GM12891 (cell line): ENCODE data around the gene PPM1M.

Experiments used
- POLR2A ChIP-seq: IDR thresholded peaks from 2 replicates; pipeline ENCODE4 v1.6.1; 2011; ENCODE audit warnings: low read depth, low read length, control low read depth
- POLR2AphosphoS5 ChIP-seq: IDR thresholded peaks from 2 replicates; pipeline ENCODE4 v1.6.1; 2011; ENCODE audit warnings: low read depth, low read length, control low read depth

GRCh38 chr3:52249683-52250082 is 4.1 kb downstream of the PPM1M start:
- TF ChIP-seq POLR2A (no peak), POLR2AphosphoS5 (no peak)
